ENCODE measurements around the gene RPL31.

The RPL31 gene

GRCh38 chr2:101001691-101002561 is at the start of gene RPL31:
Gene RPL31 (plus strand): TSS chr2:101002289. CDS start chr2:101002702, 413 bp downstream.
- Histone ChIP-seq H3K27ac (peak within 1 kb of the TSS; percentile 78 to 97 (median 88)), H3K4me3 (peak within 1 kb of the TSS; percentile 59 to 96 (median 84))

- Histone ChIP-seq H3K27ac (no peak overlapping the region), H3K4me3 (no peak overlapping the region)
These were observed 49.6 kb upstream of the RPL31 start for GRCh38 chr2:100952512-100952911.

- Histone ChIP-seq H3K27ac (no peak overlapping the region), H3K4me3 (no peak overlapping the region)
These were observed 48.6 kb upstream of the RPL31 start for GRCh38 chr2:100953406-100954043.

DNA sequence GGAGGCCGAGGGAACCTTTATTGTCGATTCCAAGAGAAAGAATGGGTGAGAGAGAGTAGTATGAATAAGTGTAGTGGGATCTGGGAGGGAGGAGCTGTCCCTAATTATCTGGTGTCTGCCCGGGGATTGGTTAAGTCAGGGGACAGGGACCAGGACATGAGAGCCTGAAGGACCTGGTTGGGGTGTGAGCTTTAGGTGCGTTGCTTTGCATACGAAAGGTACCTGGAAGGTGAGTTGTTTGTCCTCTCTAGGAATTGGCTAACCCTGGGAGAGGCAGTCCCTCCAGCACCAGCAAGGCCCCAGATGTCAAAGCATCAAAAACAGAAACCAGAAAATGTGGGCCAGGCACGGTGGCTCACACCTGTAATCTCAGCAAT is 48.1 kb upstream of the RPL31 start:
- H3K27ac ChIP-seq: no peak overlapping the region
- no peak overlapping the region for H3K4me3 ChIP-seq

- Histone ChIP-seq H3K27ac (no peak overlapping the region), H3K4me3 (no peak overlapping the region)
These were observed 46.9 kb upstream of the RPL31 start for GRCh38 chr2:100955226-100955625.

DNA sequence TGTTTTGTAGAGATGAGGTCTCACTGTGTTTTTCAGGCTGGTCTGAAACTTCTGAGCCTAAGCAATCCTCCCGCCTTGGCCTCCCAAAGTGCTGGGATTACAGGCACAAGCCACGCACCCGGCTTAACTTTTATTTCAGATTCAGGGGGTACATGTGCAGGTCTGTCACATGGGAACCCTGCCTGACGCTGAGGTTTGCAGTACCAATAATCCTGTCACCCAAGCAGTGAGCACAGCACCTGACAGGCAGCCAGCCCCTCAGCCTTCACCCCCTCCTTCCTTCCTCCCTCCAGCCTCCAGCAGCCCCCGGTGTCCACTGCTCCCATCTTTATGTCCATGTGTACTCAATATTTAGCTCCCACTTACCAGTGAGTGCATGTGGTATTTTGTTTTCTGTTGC is 46.0 kb upstream of the RPL31 start:
- no peak overlapping the region for H3K27ac ChIP-seq
- no peak overlapping the region for H3K4me3 ChIP-seq

DNA sequence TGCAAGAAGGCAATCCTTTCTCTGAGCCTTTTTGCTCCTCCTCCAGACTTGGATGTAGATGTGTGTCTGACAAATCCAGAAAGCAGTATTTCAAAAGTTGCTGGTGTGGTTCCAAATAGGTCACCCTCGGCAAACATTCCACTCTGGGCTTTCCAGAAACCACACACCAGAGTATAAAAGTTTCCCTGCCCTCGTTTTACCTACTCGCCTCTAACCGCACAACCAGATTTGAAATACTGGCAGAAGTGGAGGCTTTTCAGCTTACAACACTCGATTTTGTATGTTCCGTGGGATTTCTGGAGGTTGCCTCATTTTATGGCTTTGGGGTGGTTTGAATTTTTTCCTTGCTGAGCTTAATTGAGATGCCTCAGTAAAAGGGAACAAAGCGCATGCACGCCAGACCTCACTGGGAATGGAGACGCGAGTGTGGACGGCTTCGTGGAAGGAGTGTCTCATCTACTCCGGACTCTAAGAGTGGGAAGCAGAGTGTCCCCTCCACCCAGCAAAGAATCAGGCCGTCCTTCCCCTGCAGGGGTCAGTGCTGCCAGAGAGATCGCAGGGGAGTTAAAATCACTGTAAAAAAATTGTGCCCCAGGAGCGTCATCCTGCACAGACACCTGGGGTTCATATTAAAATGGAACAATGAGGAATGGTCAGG is 44.0 kb upstream of the RPL31 start:
- Histone ChIP-seq H3K27ac (peak overlapping the region in 1 of 21 experiments; percentile 39), H3K4me3 (peak overlapping the region in 1 of 7 experiments; percentile 9)

- Histone ChIP-seq H3K27ac (peak overlapping the region in 1 of 21 experiments; percentile 17), H3K4me3 (no peak overlapping the region)
These were observed 42.7 kb upstream of the RPL31 start for GRCh38 chr2:100959225-100959880.

GRCh38 chr2:100960688-100961087 is 41.4 kb upstream of the RPL31 start:
- H3K27ac ChIP-seq: no peak overlapping the region
- no peak overlapping the region for H3K4me3 ChIP-seq

GRCh38 chr2:100962366-100963025 is 39.6 kb upstream of the RPL31 start:
- H3K27ac ChIP-seq: no peak overlapping the region

GRCh38 chr2:100963026-100963375 is 39.1 kb upstream of the RPL31 start:
- Histone ChIP-seq H3K4me3 (no peak overlapping the region), H3K27ac (no peak overlapping the region)

More at GRCh38 chr2:100962366-100963025, 39.6 kb upstream of the RPL31 start:
- no peak overlapping the region for H3K4me3 ChIP-seq

DNA sequence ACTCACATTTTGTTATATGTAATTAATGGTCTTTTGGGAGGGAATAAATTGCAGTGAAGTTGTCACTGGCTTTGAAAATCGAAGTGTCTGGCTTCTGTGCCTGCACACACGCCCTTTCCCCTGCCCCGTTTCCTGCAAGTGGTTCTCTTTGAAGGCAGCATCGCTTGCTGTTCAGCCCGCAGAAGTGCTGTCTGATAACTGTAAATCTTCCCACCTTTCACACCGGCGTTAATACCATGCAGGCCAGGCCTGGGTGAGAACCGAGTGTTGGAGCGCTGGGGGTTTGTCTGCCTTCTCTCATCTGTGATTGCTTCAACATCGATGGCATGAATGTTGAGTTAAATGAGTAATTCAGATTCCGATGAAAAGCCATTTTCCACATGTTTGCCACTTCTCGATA is 37.9 kb upstream of the RPL31 start:
- Histone ChIP-seq H3K27ac (peak overlapping the region in 3 of 21 experiments; percentile 22 to 43 (median 25)), H3K4me3 (no peak overlapping the region)

GRCh38 chr2:100964681-100965169 is 37.4 kb upstream of the RPL31 start:
- Histone ChIP-seq H3K4me3 (no peak overlapping the region), H3K27ac (peak overlapping the region in 3 of 21 experiments; percentile 11 to 66 (median 25))

DNA sequence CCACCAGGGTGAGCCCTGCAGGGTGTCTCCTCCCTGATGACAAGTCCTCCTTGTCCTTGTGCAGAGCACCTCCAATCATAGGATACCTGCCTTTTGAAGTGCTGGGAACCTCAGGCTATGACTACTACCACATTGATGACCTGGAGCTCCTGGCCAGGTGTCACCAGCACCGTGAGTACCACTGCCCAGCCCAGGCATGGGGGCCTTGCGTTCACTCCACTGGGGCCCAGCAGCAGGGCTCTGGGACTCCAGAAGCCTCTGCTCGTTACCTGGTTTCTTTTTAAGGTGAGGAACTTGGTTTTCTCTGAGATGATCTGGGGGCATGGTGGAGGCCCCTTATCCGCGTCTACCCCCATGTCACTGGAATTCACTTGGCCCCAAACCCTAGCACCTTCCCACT is 36.5 kb upstream of the RPL31 start:
- no peak overlapping the region for H3K4me3 ChIP-seq
- H3K27ac ChIP-seq: peak overlapping the region in 1 of 21 experiments; percentile 66

GRCh38 chr2:100967716-100968115 is 34.4 kb upstream of the RPL31 start:
- Histone ChIP-seq H3K27ac (no peak overlapping the region), H3K4me3 (no peak overlapping the region)

GRCh38 chr2:100968146-100969145 is 33.6 kb upstream of the RPL31 start:
- Histone ChIP-seq H3K4me3 (no peak overlapping the region), H3K27ac (no peak overlapping the region)

DNA sequence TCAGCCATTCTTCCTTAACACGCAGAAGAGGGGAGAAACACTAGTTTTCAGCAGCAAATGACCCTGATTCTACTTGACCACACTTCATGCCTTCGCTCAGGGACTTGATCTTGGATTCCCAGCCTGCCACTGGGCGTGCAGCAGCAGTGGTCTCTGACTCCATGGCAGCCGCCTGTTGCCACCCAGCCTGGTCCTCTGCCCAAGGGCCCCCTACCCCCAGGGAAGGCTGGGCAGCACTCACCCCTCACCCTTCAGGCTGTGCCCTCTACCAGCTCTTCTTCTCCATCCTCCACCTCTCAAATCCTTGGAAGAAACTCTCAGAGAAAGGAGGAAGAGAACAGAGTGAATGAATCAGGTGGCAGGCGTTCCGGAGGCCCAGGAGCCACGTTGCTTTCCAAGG is 32.1 kb upstream of the RPL31 start:
- no peak overlapping the region for H3K27ac ChIP-seq
- H3K4me3 ChIP-seq: no peak overlapping the region

- no peak overlapping the region for H3K27ac ChIP-seq
These were observed 30.9 kb upstream of the RPL31 start for GRCh38 chr2:100971221-100971620.

More at GRCh38 chr2:100971221-100971620, 30.9 kb upstream of the RPL31 start:
- H3K4me3 ChIP-seq: no peak overlapping the region
